ENCODE results near the gene VPS37B.

Gene VPS37B

GRCh38 chr12:122880668-122881067 lies 15.3 kb downstream of the VPS37B start (continued):
- TF ChIP-seq AEBP2 (tag by site-specific recombination; IDR thresholded peaks at IDR 0.05; ENCODE audit: borderline replicate concordance) (no peak), ZNF623 (tag by site-specific recombination; IDR thresholded peaks at IDR 0.05) (no peak), ZNF514 (tag by site-specific recombination; IDR thresholded peaks at IDR 0.05) (no peak), ZNF423 (tag by site-specific recombination; IDR thresholded peaks at IDR 0.05) (no peak), ZIC2 (tag by site-specific recombination; IDR thresholded peaks at IDR 0.05) (peak; percentile 79), ZNF121 (tag by site-specific recombination; IDR thresholded peaks at IDR 0.05) (no peak), ZSCAN18 (tag by site-specific recombination; IDR thresholded peaks at IDR 0.05) (no peak), ZFP37 (tag by site-specific recombination; IDR thresholded peaks at IDR 0.05) (no peak), ZBTB1 (tag by site-specific recombination; IDR thresholded peaks at IDR 0.05) (no peak), ZSCAN30 (tag by site-specific recombination; IDR thresholded peaks at IDR 0.05) (peak; percentile 57; the same call in 1 of the 2 replicates), GLIS1 (tag by site-specific recombination; IDR thresholded peaks at IDR 0.05) (peak; percentile 36; the same call in 1 of the 2 replicates), ZFP41 (tag by site-specific recombination; IDR thresholded peaks at IDR 0.05; ENCODE audit: borderline replicate concordance) (no peak), ZNF747 (tag by site-specific recombination; IDR thresholded peaks at IDR 0.05) (no peak), MEIS1 (CRISPR knock-in tag; IDR thresholded peaks at IDR 0.05; ENCODE audit: borderline replicate concordance) (no peak), ZNF654 (tag by site-specific recombination; IDR thresholded peaks at IDR 0.05; ENCODE audit: low read depth) (peak; percentile 38; the same call in 1 of the 2 replicates), CTCF (tag by site-specific recombination; IDR thresholded peaks at IDR 0.05) (peak; percentile 70), ZNF18 (tag by site-specific recombination; IDR thresholded peaks at IDR 0.05) (no peak), ZNF280C (tag by site-specific recombination; IDR thresholded peaks at IDR 0.05) (no peak), ZNF704 (tag by site-specific recombination; IDR thresholded peaks at IDR 0.05) (no peak), ZFHX2 (tag by site-specific recombination; conservative IDR thresholded peaks at IDR 0.05) (peak; percentile 63), ZNF449 (tag by site-specific recombination; IDR thresholded peaks at IDR 0.05) (peak; percentile 65; the same call in 1 of the 2 replicates), ZNF37A (tag by site-specific recombination; IDR thresholded peaks at IDR 0.05) (no peak), ZNF335 (tag by site-specific recombination; conservative IDR thresholded peaks at IDR 0.05) (0 out of 2 replicates have a peak, but pooled peaks have one; percentile 12), ZNF341 (tag by site-specific recombination; IDR thresholded peaks at IDR 0.05; ENCODE audit: low read depth) (0 out of 2 replicates have a peak, but pooled peaks have one; percentile 19), KLF17 (tag by site-specific recombination; IDR thresholded peaks at IDR 0.05) (0 out of 2 replicates have a peak, but pooled peaks have one; percentile 14)

All from HEK293 (cell line).